GM21423 (cell line): ENCODE measurements around the gene PGR.

Experiments used
- ATAC-seq: cut with Tn5 transposase; IDR thresholded peaks from one replicate; pipeline ENCODE4 v1.9.1; 2021; ENCODE audit warnings: mild to moderate bottlenecking, moderate library complexity; ENCODE audit not compliant: unreplicated experiment

The PGR gene

GRCh38 chr11:101129203-101129943, at the start of gene PGR:
Gene PGR, minus strand, starts transcription at chr11:101129813. Its CDS starts 743 bp downstream, at chr11:101129070.
- ATAC-seq, result no peak

- ATAC-seq, result no peak
These were observed 46.8 kb upstream of the PGR start for GRCh38 chr11:101176381-101176780.

GRCh38 chr11:101169944-101170343, 40.3 kb upstream of the PGR start:
- ATAC-seq, result no peak

GRCh38 chr11:101166038-101166437, 36.4 kb upstream of the PGR start:
- ATAC-seq, result no peak

GRCh38 chr11:101158119-101158518, 28.5 kb upstream of the PGR start:
- no peak for ATAC-seq

GRCh38 chr11:101138245-101138930, 8.8 kb upstream of the PGR start:
- no peak for ATAC-seq

- ATAC-seq, result no peak
These were observed 3.6 kb upstream of the PGR start for GRCh38 chr11:101133190-101133589.

GRCh38 chr11:101128571-101129202, 926 bp downstream of the PGR start:
- no peak for ATAC-seq

GRCh38 chr11:101127699-101128570, 1.7 kb downstream of the PGR start:
- ATAC-seq, result no peak

GRCh38 chr11:101127197-101127698, 2.4 kb downstream of the PGR start:
- no peak for ATAC-seq

GRCh38 chr11:101126551-101127196, 2.9 kb downstream of the PGR start:
- ATAC-seq, result no peak

- ATAC-seq, result no peak
These were observed 13.9 kb downstream of the PGR start for GRCh38 chr11:101115671-101116160.

- ATAC-seq, result no peak
These were observed 16.1 kb downstream of the PGR start for GRCh38 chr11:101113540-101113939.

- no peak for ATAC-seq
These were observed 24.9 kb downstream of the PGR start for GRCh38 chr11:101104716-101105115.

GRCh38 chr11:101103433-101103832, 26.2 kb downstream of the PGR start:
- ATAC-seq, result no peak

GRCh38 chr11:101100601-101101000, 29.0 kb downstream of the PGR start:
- ATAC-seq, result no peak

GRCh38 chr11:101096036-101096704, 33.4 kb downstream of the PGR start:
- no peak for ATAC-seq

GRCh38 chr11:101091781-101092180, 37.8 kb downstream of the PGR start:
- no peak for ATAC-seq

- ATAC-seq, result no peak
These were observed 38.8 kb downstream of the PGR start for GRCh38 chr11:101090679-101091270.
